Upper lobe of left lung (tissue), 6 donors: ENCODE results near the gene MYBPHL. TPM values are rescaled to one million over a fixed set of nuclear protein-coding genes. Genes with fewer than 3 reads are reported as not detected.

ENCODE experiments used
- ATAC-seq, 2 donors: fragments of 200-7000 bp; cut with Tn5 transposase; one replicate each; pipeline ENCODE4 v1.9.1; 2022; ENCODE audit warnings: mild to moderate bottlenecking in 2 of 2, moderate library complexity in 2 of 2; ENCODE audit not compliant: low FRiP score in 2 of 2
- DNase-seq, 2 donors: peaks; one replicate each; pipeline ENCODE4 v3.0.0-alpha.2; 2019 to 2020
- H3K27ac ChIP-seq, 4 donors: fragments of 200-600 bp; sonication (generic); one replicate each; pipeline ENCODE4 v1.5.1; 2016 to 2019
- H3K27me3 ChIP-seq, 4 donors: fragments of 200-600 bp; sonication (generic); one replicate each; pipeline ENCODE4 v1.5.1; 2017 to 2019
- H3K36me3 ChIP-seq, 4 donors: fragments of 200-600 bp; sonication (generic); one replicate each; pipeline ENCODE4 v1.5.1; 2016 to 2019
- H3K4me1 ChIP-seq, 4 donors: fragments of 200-600 bp; sonication (generic); one replicate each; pipeline ENCODE4 v1.5.1; 2018 to 2019
- H3K4me3 ChIP-seq, 4 donors: fragments of 200-600 bp; sonication (generic); one replicate each; pipeline ENCODE4 v1.5.1; 2017 to 2019; ENCODE audit warnings: mild to moderate bottlenecking in 2 of 4, moderate library complexity in 1 of 4
- H3K9me3 ChIP-seq, 4 donors: fragments of 200-600 bp; sonication (generic); one replicate each; pipeline ENCODE4 v1.5.1; 2018 to 2019
- EP300 ChIP-seq, 4 donors: sonication (generic); formaldehyde crosslinking; IDR thresholded peaks; one replicate each; pipeline ENCODE4 v1.5.1; 2017; ENCODE audit warnings: antibody characterized with exemption in 4 of 4, control low read depth in 2 of 4
- POLR2A ChIP-seq, 4 donors: fragments of 450-650 bp; IDR thresholded peaks; one replicate each; pipeline ENCODE4 v1.5.1; 2016 to 2017; ENCODE audit warnings: antibody characterized with exemption in 4 of 4, mild to moderate bottlenecking in 2 of 4
- POLR2AphosphoS5 ChIP-seq, 2 donors: sonication (generic); formaldehyde crosslinking; IDR thresholded peaks; one replicate each; pipeline ENCODE4 v1.5.1; 2017; ENCODE audit warnings: antibody characterized with exemption in 2 of 2
- WGBS, 2 donors: methylation state at CpG; one replicate each; pipeline ENCODE4 v1.1.5; 2017 to 2018; 5-methylcytosine and 5-hydroxymethylcytosine counted together
- total RNA-seq, 6 donors: library from RNA; depleted of rRNA in 4 of 6; stranded (reverse); fragments of >200 nt in 4 of 6; gene quantifications; one replicate each; pipeline versions ENCODE4 v1.1.0 to v1.2.1, GENCODE V29; 2016 to 2021
- TF ChIP-seq, protein P1 (sequence below), 6 experiments: fragments of 450-650 bp in 4 of 6; fragments of 200-600 bp in 2 of 6; sonication (generic) in 2 of 6; IDR thresholded peaks; one replicate each; pipeline ENCODE4 v1.5.1; 2016 to 2019; ENCODE audit warnings: antibody characterized with exemption in 6 of 6
- donor health status: DM: no; HTN: no; CAD: no; lungs with moderate emphysema.
- donor health status: DM: no; HTN: yes; CAD: no; lungs with severe emphysema.

The MYBPHL gene
- total RNA-seq, 6 donors from 2014 or later = 1.8 to 8.6 (median 3.1) TPM; not detected in 1

DNA sequence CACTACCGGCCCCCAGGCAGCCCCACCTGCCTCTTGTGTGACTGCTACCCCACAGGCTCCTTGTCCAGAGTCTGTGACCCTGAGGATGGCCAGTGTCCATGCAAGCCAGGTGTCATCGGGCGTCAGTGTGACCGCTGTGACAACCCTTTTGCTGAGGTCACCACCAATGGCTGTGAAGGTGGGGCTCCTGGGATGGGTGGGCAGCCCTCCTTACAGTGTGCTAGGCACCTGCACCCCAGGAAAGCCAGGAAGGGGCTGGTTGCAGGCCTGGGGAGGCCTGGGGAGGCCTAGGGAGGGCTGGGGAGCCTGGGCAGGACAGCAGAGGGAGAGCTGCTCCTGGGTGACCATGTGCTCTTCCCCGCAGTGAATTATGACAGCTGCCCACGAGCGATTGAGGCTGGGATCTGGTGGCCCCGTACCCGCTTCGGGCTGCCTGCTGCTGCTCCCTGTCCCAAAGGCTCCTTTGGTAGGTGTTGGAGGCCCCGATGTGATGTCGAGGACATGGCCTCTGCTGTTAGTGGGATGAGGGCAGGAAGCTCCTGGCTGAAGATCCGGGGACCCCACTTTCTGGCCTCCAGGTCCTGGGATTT is 41.0 kb downstream of the MYBPHL start:
- no peak overlapping the region for H3K4me3 ChIP-seq
- WGBS, 2 donors = 93 to 100% methylated on average over 3 to 12 of the region's 13 CpGs
- no peaks in the 10 kb centered on the region for H3K36me3 ChIP-seq

DNA sequence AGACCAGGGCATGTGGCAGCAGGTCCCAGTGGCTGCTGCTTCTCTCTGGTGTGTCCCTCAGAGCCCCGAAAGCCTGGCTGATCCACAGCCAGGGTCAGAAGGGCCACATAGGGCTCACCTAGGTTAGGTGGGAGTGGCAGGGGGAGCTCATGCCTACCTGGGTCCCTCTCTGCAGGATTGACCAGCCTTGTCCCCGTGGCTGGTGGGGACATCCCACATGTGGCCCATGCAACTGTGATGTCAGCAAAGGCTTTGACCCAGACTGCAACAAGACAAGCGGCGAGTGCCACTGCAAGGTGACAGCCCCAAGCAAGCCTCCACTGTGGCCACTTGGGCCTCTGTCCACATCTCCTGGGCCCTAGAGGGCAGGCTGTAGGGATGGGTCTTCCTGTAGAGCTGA is 41.8 kb downstream of the MYBPHL start:
- no peak overlapping the region for H3K4me3 ChIP-seq
- TF ChIP-seq POLR2A (IDR thresholded peaks at IDR 0.05) = no peak
- TF ChIP-seq POLR2AphosphoS5 (IDR thresholded peaks at IDR 0.05) = no peak
- no peak for TF ChIP-seq EP300 (IDR thresholded peaks at IDR 0.05)
- TF ChIP-seq, protein P1, sequence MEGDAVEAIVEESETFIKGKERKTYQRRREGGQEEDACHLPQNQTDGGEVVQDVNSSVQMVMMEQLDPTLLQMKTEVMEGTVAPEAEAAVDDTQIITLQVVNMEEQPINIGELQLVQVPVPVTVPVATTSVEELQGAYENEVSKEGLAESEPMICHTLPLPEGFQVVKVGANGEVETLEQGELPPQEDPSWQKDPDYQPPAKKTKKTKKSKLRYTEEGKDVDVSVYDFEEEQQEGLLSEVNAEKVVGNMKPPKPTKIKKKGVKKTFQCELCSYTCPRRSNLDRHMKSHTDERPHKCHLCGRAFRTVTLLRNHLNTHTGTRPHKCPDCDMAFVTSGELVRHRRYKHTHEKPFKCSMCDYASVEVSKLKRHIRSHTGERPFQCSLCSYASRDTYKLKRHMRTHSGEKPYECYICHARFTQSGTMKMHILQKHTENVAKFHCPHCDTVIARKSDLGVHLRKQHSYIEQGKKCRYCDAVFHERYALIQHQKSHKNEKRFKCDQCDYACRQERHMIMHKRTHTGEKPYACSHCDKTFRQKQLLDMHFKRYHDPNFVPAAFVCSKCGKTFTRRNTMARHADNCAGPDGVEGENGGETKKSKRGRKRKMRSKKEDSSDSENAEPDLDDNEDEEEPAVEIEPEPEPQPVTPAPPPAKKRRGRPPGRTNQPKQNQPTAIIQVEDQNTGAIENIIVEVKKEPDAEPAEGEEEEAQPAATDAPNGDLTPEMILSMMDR (IDR thresholded peaks at IDR 0.05) = no peak
- ATAC-seq = no peak
- peak in 1 of 2 donors; percentile 17 for DNase-seq
- no peaks in the 10 kb centered on the region for H3K9me3 ChIP-seq
- no peak overlapping the region for H3K27ac ChIP-seq
- H3K27me3 ChIP-seq = no peaks in the 10 kb centered on the region
- H3K4me1 ChIP-seq = peaks cover 0 to 10% (median 3%) of the 10 kb centered on the region in 4 donors
- WGBS, 2 donors = 90% methylated on average over 3 of the region's 4 CpGs; no CpG with 5 or more reads in 1 of the 2 donors
- H3K36me3 ChIP-seq = no peaks in the 10 kb centered on the region

More for the DNA sequence above, 41.0 kb downstream of the MYBPHL start:
- ATAC-seq (no peak), DNase-seq (no peak)
- TF ChIP-seq, protein P1 (IDR thresholded peaks at IDR 0.05) = no peak
- Histone ChIP-seq H3K27me3 (no peaks in the 10 kb centered on the region), H3K27ac (no peak overlapping the region), H3K9me3 (no peaks in the 10 kb centered on the region), H3K4me1 (peaks cover 0 to 10% (median 3%) of the 10 kb centered on the region in 4 donors)

DNA sequence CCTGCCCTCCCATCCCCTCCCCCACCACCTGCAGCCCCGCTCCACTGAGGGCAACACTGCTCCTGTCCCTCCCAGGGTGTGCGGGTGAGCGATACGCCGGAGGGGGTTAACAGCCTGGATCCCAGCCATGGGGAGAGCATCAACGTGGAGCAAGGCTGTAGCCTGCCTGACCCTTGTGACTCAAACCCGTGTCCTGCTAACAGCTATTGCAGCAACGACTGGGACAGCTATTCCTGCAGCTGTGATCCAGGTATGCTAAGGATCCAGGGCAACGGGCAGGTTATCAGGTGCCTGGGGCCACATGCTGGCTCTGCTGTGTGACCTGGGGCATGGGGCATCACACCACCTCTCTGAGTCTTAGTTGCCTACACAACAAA is 42.4 kb downstream of the MYBPHL start:
- DNase-seq (no peak), ATAC-seq (no peak)
- TF ChIP-seq, protein P1 (IDR thresholded peaks at IDR 0.05) = no peak
- TF ChIP-seq EP300 (IDR thresholded peaks at IDR 0.05) (no peak), POLR2AphosphoS5 (IDR thresholded peaks at IDR 0.05) (no peak), POLR2A (IDR thresholded peaks at IDR 0.05) (no peak)
- H3K4me1 ChIP-seq = peaks cover 0 to 10% (median 3%) of the 10 kb centered on the region in 4 donors
- no peaks in the 10 kb centered on the region for H3K27me3 ChIP-seq
- H3K4me3 ChIP-seq = no peak overlapping the region
- H3K9me3 ChIP-seq = no peaks in the 10 kb centered on the region
- no peaks in the 10 kb centered on the region for H3K36me3 ChIP-seq
- WGBS, 2 donors = 73 to 90% methylated on average over 2 to 8 of the region's 9 CpGs
- H3K27ac ChIP-seq = peak overlapping the region in 1 of 4 donors; percentile 53

DNA sequence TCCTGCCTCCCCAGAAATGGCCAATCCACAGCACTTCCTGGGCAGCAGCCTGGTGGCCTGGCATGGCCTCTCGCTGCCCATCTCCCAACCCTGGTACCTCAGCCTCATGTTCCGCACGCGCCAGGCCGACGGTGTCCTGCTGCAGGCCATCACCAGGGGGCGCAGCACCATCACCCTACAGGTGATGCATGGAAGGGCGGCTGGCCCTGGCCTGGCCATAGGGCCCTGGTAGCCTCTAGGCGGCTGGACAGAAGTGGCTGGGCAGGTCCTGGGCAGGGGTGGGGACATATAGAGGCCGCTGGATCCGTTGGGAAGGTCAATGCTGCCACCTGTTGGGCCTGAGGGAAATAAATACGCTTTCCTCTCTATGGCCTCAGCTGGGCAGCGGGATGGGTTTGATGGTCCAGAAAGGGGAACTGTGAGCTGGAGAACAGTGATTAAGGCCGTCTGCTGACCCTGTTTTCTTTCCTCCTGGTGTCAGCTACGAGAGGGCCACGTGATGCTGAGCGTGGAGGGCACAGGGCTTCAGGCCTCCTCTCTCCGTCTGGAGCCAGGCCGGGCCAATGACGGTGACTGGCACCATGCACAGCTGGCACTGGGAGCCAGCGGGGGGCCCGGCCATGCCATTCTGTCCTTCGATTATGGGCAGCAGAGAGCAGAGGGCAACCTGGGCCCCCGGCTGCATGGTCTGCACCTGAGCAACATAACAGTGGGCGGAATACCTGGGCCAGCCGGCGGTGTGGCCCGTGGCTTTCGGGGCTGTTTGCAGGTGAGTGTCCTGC is 43.0 kb downstream of the MYBPHL start:
- TF ChIP-seq POLR2AphosphoS5 (IDR thresholded peaks at IDR 0.05) (peak in 1 of 2 donors; percentile 36), EP300 (IDR thresholded peaks at IDR 0.05) (no peak), POLR2A (IDR thresholded peaks at IDR 0.05) (no peak)
- TF ChIP-seq, protein P1 (IDR thresholded peaks at IDR 0.05) = peak; percentile 96 to 100 (median 100)
- ATAC-seq (peak; percentile 90 to 97), DNase-seq (peak; percentile 96 to 97)
- Histone ChIP-seq H3K36me3 (no peaks in the 10 kb centered on the region), H3K27me3 (no peaks in the 10 kb centered on the region), H3K27ac (peak overlapping the region in 1 of 4 donors; percentile 53), H3K4me3 (no peak overlapping the region), H3K9me3 (no peaks in the 10 kb centered on the region), H3K4me1 (peaks cover 0 to 10% (median 3%) of the 10 kb centered on the region in 4 donors)
- WGBS, 2 donors = 27 to 38% methylated on average over 10 to 24 of the region's 29 CpGs
